Gastrocnemius medialis (tissue), 4 donors: ENCODE results near the gene RNF175. TPM values are rescaled to one million over a fixed set of nuclear protein-coding genes. Genes with fewer than 3 reads are reported as not detected.

ENCODE experiments used
- ATAC-seq, 2 donors: fragments of 150-250 bp; one replicate each; pipeline ENCODE4 v1.9.1; 2016
- DNase-seq, 2 donors: peaks; one replicate each; pipeline ENCODE4 v3.0.0-alpha.2; 2019
- H3K27ac ChIP-seq, 4 donors: fragments of 200-600 bp; sonication (generic); 1 replicate in 1 of 4; 2 replicates in 3 of 4; pipeline ENCODE4 v1.5.1; 2016 to 2018; ENCODE audit warnings: mild to moderate bottlenecking in 2 of 4, moderate library complexity in 1 of 4
- H3K27me3 ChIP-seq, 3 donors: fragments of 200-600 bp; sonication (generic) in 2 of 3; 1 replicate in 1 of 3; 2 replicates in 2 of 3; pipeline versions ENCODE4 v1.5.1 to v1.6.0; 2016 to 2019; ENCODE audit warnings: mild to moderate bottlenecking in 1 of 3, moderate library complexity in 1 of 3
- H3K36me3 ChIP-seq, 2 donors: fragments of 200-600 bp; sonication (generic) in 1 of 2; one replicate each; pipeline ENCODE4 v1.5.1; 2017 to 2018
- H3K4me1 ChIP-seq, 2 donors: fragments of 200-600 bp; sonication (generic) in 1 of 2; one replicate each; pipeline ENCODE4 v1.5.1; 2016 to 2017; ENCODE audit warnings: mild to moderate bottlenecking in 2 of 2
- H3K4me3 ChIP-seq, 4 donors: fragments of 200-600 bp; sonication (generic) in 3 of 4; 1 replicate in 1 of 4; 2 replicates in 3 of 4; pipeline ENCODE4 v1.5.1; 2016 to 2019; ENCODE audit warnings: mild to moderate bottlenecking in 2 of 4
- H3K9me3 ChIP-seq, 3 donors: fragments of 200-600 bp; sonication (generic) in 2 of 3; 1 replicate in 1 of 3; 2 replicates in 2 of 3; pipeline ENCODE4 v1.5.1; 2016 to 2019
- CTCF ChIP-seq, 5 experiments: fragments of 450-650 bp in 3 of 5; fragments of 200-600 bp in 2 of 5; sonication (generic) in 2 of 5; IDR thresholded peaks in 4 of 5; conservative IDR thresholded peaks in 1 of 5; 1 replicate in 4 of 5; 2 replicates in 1 of 5; pipeline ENCODE4 v1.5.1; 2016 to 2019; ENCODE audit warnings: antibody characterized with exemption in 5 of 5, mild to moderate bottlenecking in 3 of 5, moderate library complexity in 3 of 5
- POLR2A ChIP-seq, 2 donors: fragments of 450-650 bp; IDR thresholded peaks; one replicate each; pipeline ENCODE4 v1.6.1; 2017; ENCODE audit warnings: antibody characterized with exemption in 2 of 2, mild to moderate bottlenecking in 2 of 2, moderate library complexity in 2 of 2
- in situ Hi-C, 4 donors: fragments of 200-750 bp; cut with MboI; loops; one replicate each; pipeline versions ENCODE4 v1.15.0 to v1.8.0; 2017; ENCODE audit warnings: low sequenced_read_pairs in 4 of 4
- intact Hi-C: fragments of 100-400 bp; cut with DNase I; formaldehyde crosslinking; loops from one replicate; pipeline ENCODE4 v1.15.1; 2023; ENCODE audit warnings: low total_unique reads
- total RNA-seq, 4 donors: library from RNA; depleted of rRNA; stranded (reverse); fragments of >200 nt; gene quantifications; one replicate each; pipeline versions ENCODE4 v1.1.0 to v1.2.3, GENCODE V29; 2016

Gene RNF175
- total RNA-seq, 4 donors from 2014 or later: 1.2 TPM; not detected in 3

- no peaks in the 10 kb centered on the region for H3K36me3 ChIP-seq
- H3K27me3 ChIP-seq: no peaks in the 10 kb centered on the region
- DNase-seq (no peak), ATAC-seq (no peak)
- no peak overlapping the region for H3K4me3 ChIP-seq
- in situ Hi-C loops: no loop called here
- no peaks in the 10 kb centered on the region for H3K4me1 ChIP-seq
- no peak for TF ChIP-seq CTCF (IDR thresholded peaks at IDR 0.05 in 4 of 5, conservative IDR thresholded peaks at IDR 0.05 in 1 of 5)
- TF ChIP-seq POLR2A (IDR thresholded peaks at IDR 0.05): no peak
- intact Hi-C loops: no loop called here
- no peaks in the 10 kb centered on the region for H3K9me3 ChIP-seq
- H3K27ac ChIP-seq: no peak overlapping the region
Observed at GRCh38 chr4:153731239-153731638, 28.6 kb downstream of the RNF175 start.

GRCh38 chr4:153729895-153730294 is 29.9 kb downstream of the RNF175 start:
- H3K27me3 ChIP-seq: no peaks in the 10 kb centered on the region
- in situ Hi-C loops: no loop called here
- intact Hi-C loops: no loop called here
- DNase-seq (no peak), ATAC-seq (no peak)
- H3K9me3 ChIP-seq: no peaks in the 10 kb centered on the region
- H3K4me1 ChIP-seq: no peaks in the 10 kb centered on the region
- no peaks in the 10 kb centered on the region for H3K36me3 ChIP-seq
- TF ChIP-seq POLR2A (IDR thresholded peaks at IDR 0.05) (no peak), CTCF (IDR thresholded peaks at IDR 0.05 in 4 of 5, conservative IDR thresholded peaks at IDR 0.05 in 1 of 5) (no peak)
- H3K4me3 ChIP-seq: no peak overlapping the region
- no peak overlapping the region for H3K27ac ChIP-seq

GRCh38 chr4:153728660-153729059 is 31.2 kb downstream of the RNF175 start:
- no peaks in the 10 kb centered on the region for H3K4me1 ChIP-seq

GRCh38 chr4:153728151-153728550 is 31.7 kb downstream of the RNF175 start:
- ATAC-seq: no peak
- Histone ChIP-seq H3K9me3 (no peaks in the 10 kb centered on the region), H3K4me1 (no peaks in the 10 kb centered on the region), H3K27ac (no peak overlapping the region), H3K27me3 (no peaks in the 10 kb centered on the region), H3K36me3 (no peaks in the 10 kb centered on the region), H3K4me3 (no peak overlapping the region)
- intact Hi-C loops: no loop called here
- DNase-seq: no peak
- no peak for TF ChIP-seq CTCF (IDR thresholded peaks at IDR 0.05 in 4 of 5, conservative IDR thresholded peaks at IDR 0.05 in 1 of 5)
- TF ChIP-seq POLR2A (IDR thresholded peaks at IDR 0.05): no peak
- in situ Hi-C loops: no loop called here

More at GRCh38 chr4:153728660-153729059, 31.2 kb downstream of the RNF175 start:
- intact Hi-C loops (no loop called here), in situ Hi-C loops (no loop called here)
- Histone ChIP-seq H3K27ac (no peak overlapping the region), H3K9me3 (no peaks in the 10 kb centered on the region), H3K4me3 (no peak overlapping the region), H3K36me3 (no peaks in the 10 kb centered on the region), H3K27me3 (no peaks in the 10 kb centered on the region)
- TF ChIP-seq CTCF (IDR thresholded peaks at IDR 0.05 in 4 of 5, conservative IDR thresholded peaks at IDR 0.05 in 1 of 5) (no peak), POLR2A (IDR thresholded peaks at IDR 0.05) (no peak)
- ATAC-seq (no peak), DNase-seq (no peak)

GRCh38 chr4:153725831-153726154 is 34.0 kb downstream of the RNF175 start:
- H3K4me1 ChIP-seq: no peaks in the 10 kb centered on the region
- intact Hi-C loops (no loop called here), in situ Hi-C loops (no loop called here)
- H3K36me3 ChIP-seq: no peaks in the 10 kb centered on the region
- DNase-seq (no peak), ATAC-seq (no peak)
- H3K27ac ChIP-seq: no peak overlapping the region
- H3K27me3 ChIP-seq: no peaks in the 10 kb centered on the region
- no peak overlapping the region for H3K4me3 ChIP-seq
- H3K9me3 ChIP-seq: no peaks in the 10 kb centered on the region
- TF ChIP-seq POLR2A (IDR thresholded peaks at IDR 0.05) (no peak), CTCF (IDR thresholded peaks at IDR 0.05 in 4 of 5, conservative IDR thresholded peaks at IDR 0.05 in 1 of 5) (no peak)
